Upper lobe of left lung (tissue), 6 donors: ENCODE measurements around the gene FOXO1. TPM values are rescaled to one million over a fixed set of nuclear protein-coding genes. Genes with fewer than 3 reads are reported as not detected.

ENCODE experiments used
- ATAC-seq, 2 donors: fragments of 200-7000 bp; cut with Tn5 transposase; one replicate each; pipeline ENCODE4 v1.9.1; 2022; ENCODE audit warnings: mild to moderate bottlenecking in 2 of 2, moderate library complexity in 2 of 2; ENCODE audit not compliant: low FRiP score in 2 of 2
- DNase-seq, 2 donors: peaks; one replicate each; pipeline ENCODE4 v3.0.0-alpha.2; 2019 to 2020
- H3K27ac ChIP-seq, 4 donors: fragments of 200-600 bp; sonication (generic); one replicate each; pipeline ENCODE4 v1.5.1; 2016 to 2019
- H3K27me3 ChIP-seq, 4 donors: fragments of 200-600 bp; sonication (generic); one replicate each; pipeline ENCODE4 v1.5.1; 2017 to 2019
- H3K36me3 ChIP-seq, 4 donors: fragments of 200-600 bp; sonication (generic); one replicate each; pipeline ENCODE4 v1.5.1; 2016 to 2019
- H3K4me1 ChIP-seq, 4 donors: fragments of 200-600 bp; sonication (generic); one replicate each; pipeline ENCODE4 v1.5.1; 2018 to 2019
- H3K4me3 ChIP-seq, 4 donors: fragments of 200-600 bp; sonication (generic); one replicate each; pipeline ENCODE4 v1.5.1; 2017 to 2019; ENCODE audit warnings: mild to moderate bottlenecking in 2 of 4, moderate library complexity in 1 of 4
- H3K9me3 ChIP-seq, 4 donors: fragments of 200-600 bp; sonication (generic); one replicate each; pipeline ENCODE4 v1.5.1; 2018 to 2019
- CTCF ChIP-seq, 6 experiments: fragments of 450-650 bp in 4 of 6; fragments of 200-600 bp in 2 of 6; sonication (generic) in 2 of 6; IDR thresholded peaks; one replicate each; pipeline ENCODE4 v1.5.1; 2016 to 2019; ENCODE audit warnings: antibody characterized with exemption in 6 of 6
- EP300 ChIP-seq, 4 donors: sonication (generic); formaldehyde crosslinking; IDR thresholded peaks; one replicate each; pipeline ENCODE4 v1.5.1; 2017; ENCODE audit warnings: antibody characterized with exemption in 4 of 4, control low read depth in 2 of 4
- POLR2A ChIP-seq, 4 donors: fragments of 450-650 bp; IDR thresholded peaks; one replicate each; pipeline ENCODE4 v1.5.1; 2016 to 2017; ENCODE audit warnings: antibody characterized with exemption in 4 of 4, mild to moderate bottlenecking in 2 of 4
- POLR2AphosphoS5 ChIP-seq, 2 donors: sonication (generic); formaldehyde crosslinking; IDR thresholded peaks; one replicate each; pipeline ENCODE4 v1.5.1; 2017; ENCODE audit warnings: antibody characterized with exemption in 2 of 2
- WGBS, 2 donors: methylation state at CpG; one replicate each; pipeline ENCODE4 v1.1.5; 2017 to 2018; 5-methylcytosine and 5-hydroxymethylcytosine counted together
- total RNA-seq, 6 donors: library from RNA; depleted of rRNA in 4 of 6; stranded (reverse); fragments of >200 nt in 4 of 6; gene quantifications; one replicate each; pipeline versions ENCODE4 v1.1.0 to v1.2.1, GENCODE V29; 2016 to 2021
- donor health status: DM: no; HTN: no; CAD: no; lungs with moderate emphysema.
- donor health status: DM: no; HTN: yes; CAD: no; lungs with severe emphysema.

Gene FOXO1
- total RNA-seq, 6 donors from 2014 or later, result 23.0 to 36.8 (median 31.2) TPM

DNA sequence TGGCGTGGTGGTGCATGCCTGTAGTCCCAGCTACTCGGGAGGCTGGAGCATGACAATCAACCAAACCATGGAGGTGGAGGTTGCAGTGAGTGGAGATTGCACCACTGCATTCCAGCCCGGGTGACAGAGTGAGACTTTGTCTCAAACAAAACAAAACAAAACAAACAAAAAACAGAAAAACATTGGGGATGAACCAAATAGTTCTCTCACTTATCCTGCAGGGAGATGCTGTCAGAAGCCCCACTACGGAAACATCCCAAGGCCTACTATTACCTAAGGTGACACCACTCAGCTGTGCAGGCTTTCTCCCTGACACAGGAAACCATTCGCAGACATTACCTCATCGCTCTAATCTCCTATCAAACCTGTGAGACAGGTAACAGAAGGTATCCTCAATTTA, 113.5 kb downstream of the FOXO1 start:
- no peaks in the 10 kb centered on the region for H3K27me3 ChIP-seq
- no peak overlapping the region for H3K27ac ChIP-seq
- H3K4me3 ChIP-seq, result no peak overlapping the region
- peaks cover 0 to 5% (median 0%) of the 10 kb centered on the region in 4 donors for H3K36me3 ChIP-seq
- ATAC-seq (no peak), DNase-seq (no peak)
- peaks cover 2 to 16% (median 11%) of the 10 kb centered on the region in 4 donors for H3K4me1 ChIP-seq
- TF ChIP-seq POLR2AphosphoS5 (IDR thresholded peaks at IDR 0.05) (no peak), EP300 (IDR thresholded peaks at IDR 0.05) (no peak), POLR2A (IDR thresholded peaks at IDR 0.05) (no peak), CTCF (IDR thresholded peaks at IDR 0.05) (no peak)
- H3K9me3 ChIP-seq, result no peaks in the 10 kb centered on the region
- 90 to 93% methylated on average over 6 of the region's 6 CpGs for WGBS, 2 donors

DNA sequence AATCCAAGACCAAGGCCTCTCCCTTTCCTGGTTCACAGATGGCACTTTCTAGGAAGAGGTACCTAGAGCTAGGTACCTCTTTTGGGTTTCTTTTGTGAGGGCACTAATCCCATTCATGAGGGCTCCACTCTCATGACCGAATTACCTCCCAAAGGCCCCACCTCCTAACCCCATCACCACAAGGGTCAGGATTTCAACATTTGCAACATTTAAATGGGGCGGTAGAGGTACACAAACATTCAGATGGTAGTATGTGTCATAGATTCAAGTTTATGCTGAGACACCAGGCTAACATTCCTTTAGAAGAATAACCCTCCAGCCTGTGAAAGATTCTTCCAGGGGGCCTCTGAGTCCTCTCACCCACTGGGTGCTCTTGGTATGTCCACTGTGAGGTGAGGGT, 116.3 kb downstream of the FOXO1 start:
- Histone ChIP-seq H3K4me1 (peaks cover 0 to 5% (median 0%) of the 10 kb centered on the region in 4 donors), H3K27ac (no peak overlapping the region), H3K27me3 (no peaks in the 10 kb centered on the region), H3K9me3 (no peaks in the 10 kb centered on the region), H3K4me3 (no peak overlapping the region), H3K36me3 (no peaks in the 10 kb centered on the region)
- no peak for DNase-seq
- no peak for ATAC-seq
- 91 to 92% methylated on average over 2 of the region's 2 CpGs for WGBS, 2 donors
- no peak for TF ChIP-seq CTCF (IDR thresholded peaks at IDR 0.05)
- no peak for TF ChIP-seq POLR2AphosphoS5 (IDR thresholded peaks at IDR 0.05)
- no peak for TF ChIP-seq EP300 (IDR thresholded peaks at IDR 0.05)
- TF ChIP-seq POLR2A (IDR thresholded peaks at IDR 0.05), result no peak

- ATAC-seq, result peak in 1 of 2 donors; percentile 52
- Histone ChIP-seq H3K27ac (no peak overlapping the region), H3K9me3 (no peaks in the 10 kb centered on the region), H3K4me3 (no peak overlapping the region), H3K4me1 (peaks cover 0 to 5% (median 0%) of the 10 kb centered on the region in 4 donors), H3K36me3 (no peaks in the 10 kb centered on the region), H3K27me3 (no peaks in the 10 kb centered on the region)
- DNase-seq, result no peak
- no peak for TF ChIP-seq POLR2A (IDR thresholded peaks at IDR 0.05)
These were observed 116.8 kb downstream of the FOXO1 start for GRCh38 chr13:40549500-40550094.

GRCh38 chr13:40547591-40548315, 118.7 kb downstream of the FOXO1 start:
- H3K27ac ChIP-seq, result no peak overlapping the region
- no peak overlapping the region for H3K4me3 ChIP-seq
- DNase-seq (no peak), ATAC-seq (no peak)
- H3K4me1 ChIP-seq, result peaks cover 0 to 5% (median 0%) of the 10 kb centered on the region in 4 donors
- no peaks in the 10 kb centered on the region for H3K36me3 ChIP-seq
- 82 to 100% methylated on average over 2 of the region's 2 CpGs for WGBS, 2 donors
- no peak for TF ChIP-seq CTCF (IDR thresholded peaks at IDR 0.05)
- no peak for TF ChIP-seq POLR2AphosphoS5 (IDR thresholded peaks at IDR 0.05)
- no peak for TF ChIP-seq EP300 (IDR thresholded peaks at IDR 0.05)
- no peak for TF ChIP-seq POLR2A (IDR thresholded peaks at IDR 0.05)
- H3K27me3 ChIP-seq, result no peaks in the 10 kb centered on the region
- H3K9me3 ChIP-seq, result no peaks in the 10 kb centered on the region

- DNase-seq, result peak in 1 of 2 donors; percentile 30
- no peak overlapping the region for H3K27ac ChIP-seq
- 88 to 95% methylated on average over 7 of the region's 7 CpGs for WGBS, 2 donors
These were observed 120.4 kb downstream of the FOXO1 start for GRCh38 chr13:40546047-40546446.

More at GRCh38 chr13:40546047-40546446, 120.4 kb downstream of the FOXO1 start:
- Histone ChIP-seq H3K36me3 (no peaks in the 10 kb centered on the region), H3K9me3 (no peaks in the 10 kb centered on the region), H3K27me3 (no peaks in the 10 kb centered on the region), H3K4me1 (peaks cover under 1 to 5% (median 2%) of the 10 kb centered on the region in 4 donors), H3K4me3 (no peak overlapping the region)
- ATAC-seq, result peak in 1 of 2 donors; percentile 34
- TF ChIP-seq EP300 (IDR thresholded peaks at IDR 0.05) (no peak), CTCF (IDR thresholded peaks at IDR 0.05) (no peak), POLR2A (IDR thresholded peaks at IDR 0.05) (no peak), POLR2AphosphoS5 (IDR thresholded peaks at IDR 0.05) (no peak)
